ENCODE measurements around the gene NOTCH1. TPM values are rescaled to one million over a fixed set of nuclear protein-coding genes. Genes with fewer than 3 reads are reported as not detected.

NOTCH1 gene
- total and polyA plus RNA-seq, 2 of the 8 experiments (the other 6 are each of a cell fraction or from before 2014, with no cell fraction given) = 6.9 to 55.6 TPM

DNA sequence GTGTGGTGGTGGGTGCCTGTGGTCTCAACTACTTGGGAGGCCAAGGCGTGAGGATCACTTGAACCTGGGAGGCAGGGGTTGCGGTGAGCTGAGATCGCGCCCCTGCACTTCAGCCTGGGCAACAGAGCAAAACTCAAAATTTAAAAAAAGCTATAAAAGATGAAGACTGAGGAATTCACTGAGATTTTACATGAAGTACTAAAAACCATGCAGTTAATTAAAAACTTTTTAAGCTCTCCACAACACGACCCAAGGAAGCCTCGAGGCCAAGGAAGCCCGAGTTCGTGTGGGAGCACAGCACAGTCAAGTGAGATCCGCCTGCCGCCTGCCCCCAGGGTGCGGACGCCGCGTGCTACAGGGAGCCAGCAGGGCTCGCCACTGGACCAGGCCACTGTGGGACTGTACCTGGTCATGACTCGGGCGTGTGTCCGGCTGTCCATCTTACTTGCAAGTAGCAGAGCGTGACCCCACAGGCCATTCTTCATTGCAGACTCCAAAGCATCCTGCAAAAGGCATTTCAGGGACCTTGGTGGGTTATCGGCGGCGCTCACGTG, 85.0 kb downstream of the NOTCH1 start:
- no peaks in the 10 kb centered on the region for H3K27me3 ChIP-seq (replicated peaks in 1 of 4; ENCODE audit: control insufficient read depth in 3 of 4, extremely low read depth in 1 of 4, insufficient read depth in 3 of 4, low read length in 3 of 4)
- no peak overlapping the region for H2AFZ ChIP-seq (ENCODE audit: low read length)
- no peak overlapping the region for H4K8ac ChIP-seq (ENCODE audit: extremely low read depth, insufficient read depth, low read length)
- FAIRE-seq (no peak), DNase-seq (ENCODE audit: low read depth in 1 of 2, low spot score in 2 of 2) (no peak)
- no peak overlapping the region for H3K18ac ChIP-seq (ENCODE audit: extremely low read depth, low read length)
- no peak overlapping the region for H3K56ac ChIP-seq (replicated peaks; ENCODE audit: insufficient read length, low read depth, low read length)
- H2BK15ac ChIP-seq (ENCODE audit: low read length) = no peak overlapping the region
- peaks cover 7 to 22% of the 10 kb centered on the region in 2 experiments for H4K20me1 ChIP-seq (replicated peaks in 1 of 2; ENCODE audit: control insufficient read depth in 1 of 2, insufficient read depth in 2 of 2, low read length in 2 of 2)
- no peaks in the 10 kb centered on the region; the same call in 1 of the 2 replicates for H3K79me1 ChIP-seq (ENCODE audit: low read depth, low read length)
- no peaks in the 10 kb centered on the region for H3K79me2 ChIP-seq (ENCODE audit: control insufficient read depth in 1 of 2, insufficient read depth in 2 of 2, low read length in 2 of 2)
- H3K4me1 ChIP-seq (replicated peaks in 1 of 4; ENCODE audit: control insufficient read depth in 3 of 4, insufficient read depth in 4 of 4, low read length in 3 of 4) = no peaks in the 10 kb centered on the region
- 95% methylated on average over 23 of the region's 23 CpGs; no CpG with 5 or more reads in 1 of the 2 experiments for WGBS, 2 experiments (ENCODE audit: extremely low coverage in 1 of 2, insufficient coverage in 1 of 2, insufficient read length in 1 of 2, insufficient replicate concordance in 2 of 2, low coverage in 1 of 2, low lambda C conversion rate in 2 of 2, missing lambda C conversion rate in 1 of 2)
- no peak overlapping the region for H3K23ac ChIP-seq (ENCODE audit: insufficient read length)
- no peak overlapping the region for H4K91ac ChIP-seq (replicated peaks; ENCODE audit: insufficient read length, low read length)
- H2AK5ac ChIP-seq (ENCODE audit: low read depth, low read length) = no peak overlapping the region
- peaks cover 32 to 76% (median 69%) of the 10 kb centered on the region in 4 experiments for H3K36me3 ChIP-seq (ENCODE audit: control insufficient read depth in 2 of 4, insufficient read depth in 4 of 4, low read length in 3 of 4)
- H2BK20ac ChIP-seq (ENCODE audit: low read length) = no peak overlapping the region
- H3K9me3 ChIP-seq (ENCODE audit: insufficient read depth in 2 of 2, low read depth in 1 of 2, low read length in 1 of 2) = no peaks in the 10 kb centered on the region
- no peaks in the 10 kb centered on the region for H3K23me2 ChIP-seq (ENCODE audit: low read depth, low read length)
- no peak overlapping the region for H3K27ac ChIP-seq (ENCODE audit: low read depth, low read length)
- no peak overlapping the region for H2BK5ac ChIP-seq (ENCODE audit: low read depth, low read length)
- no peak overlapping the region for H2BK120ac ChIP-seq (replicated peaks; ENCODE audit: low read depth, low read length)
- H3K4me3 ChIP-seq (ENCODE audit: extremely low read depth in 1 of 4, insufficient read depth in 2 of 4, low read depth in 3 of 4, low read length in 4 of 4) = no peak overlapping the region
- no peak overlapping the region for H3K14ac ChIP-seq (ENCODE audit: insufficient read length)
- H2BK12ac ChIP-seq (ENCODE audit: low read depth, low read length) = no peak overlapping the region
- ChIA-PET CTCF (ENCODE audit: partially characterized antibody) (interaction anchor here (0.8 to 1.5 kb wide), 10 partner anchors 9 to 183 kb away, joined by 3 to 7 read pairs (median 3); partner anchors contain the start of gene INPP5E), POLR2A (ENCODE audit: partially characterized antibody) (interaction anchor here (0.8 to 1.0 kb wide), 3 partner anchors 14 to 49 kb away, joined by 3 to 4 read pairs (median 3); no protein-coding TSS in a partner anchor)
- no peak overlapping the region for H3K4me2 ChIP-seq (ENCODE audit: insufficient read depth in 1 of 2, low read depth in 2 of 2, low read length in 2 of 2)
- H4K5ac ChIP-seq (ENCODE audit: insufficient read length, low read depth, low read length) = no peak overlapping the region
- H3K4ac ChIP-seq (replicated peaks; ENCODE audit: insufficient read length, low read depth, low read length) = no peak overlapping the region
- H3K9ac ChIP-seq (replicated peaks in 1 of 4; ENCODE audit: extremely low read depth in 1 of 4, low read depth in 3 of 4, low read length in 3 of 4) = no peak overlapping the region
- TF ChIP-seq POLR2A (IDR thresholded peaks at IDR 0.05; ENCODE audit: control extremely low read depth in 1 of 2, low read depth in 2 of 2, low read length in 2 of 2) (no peak), HDAC6 (IDR thresholded peaks at IDR 0.05; ENCODE audit: low read depth, low read length) (no peak), TEAD4 (IDR thresholded peaks at IDR 0.05; ENCODE audit: low read depth, low read length) (no peak), FOSL1 (IDR thresholded peaks at IDR 0.05; ENCODE audit: insufficient read depth, low read depth, low read length) (no peak), JUND (IDR thresholded peaks at IDR 0.05; ENCODE audit: low read length) (no peak), GABPA (IDR thresholded peaks at IDR 0.05; ENCODE audit: borderline replicate concordance, insufficient read depth, low read length) (no peak), TAF7 (optimal IDR thresholded peaks at IDR 0.05; ENCODE audit: borderline replicate concordance, low read depth, low read length) (no peak), SAP30 (IDR thresholded peaks at IDR 0.05; ENCODE audit: insufficient read depth, insufficient replicate concordance, low read length) (no peak), NANOG (IDR thresholded peaks at IDR 0.05; ENCODE audit: insufficient read depth, low read depth, low read length, poor library complexity, severe bottlenecking) (no peak), GTF2F1 (IDR thresholded peaks at IDR 0.05; ENCODE audit: borderline replicate concordance, low read depth, low read length) (no peak), RAD21 (IDR thresholded peaks at IDR 0.05 in 1 of 2, conservative IDR thresholded peaks at IDR 0.05 in 1 of 2; ENCODE audit: low read depth in 2 of 2, low read length in 2 of 2) (no peak), CTBP2 (IDR thresholded peaks at IDR 0.05; ENCODE audit: borderline replicate concordance, insufficient read depth, insufficient read length, low read length) (no peak), POLR2AphosphoS5 (IDR thresholded peaks at IDR 0.05; ENCODE audit: low read depth, low read length) (no peak)
